H4 (cell line): ENCODE data around the gene ARMH1. TPM values are rescaled to one million over a fixed set of nuclear protein-coding genes. Genes with fewer than 3 reads are reported as not detected.

Experiments used
- total RNA-seq: library from RNA; depleted of rRNA; stranded (reverse); fragments of >200 nt; shearing (Covaris generic); gene quantifications from 2 replicates; pipeline ENCODE4 v1.2.3, GENCODE V29; 2014; rRNA removed

Gene ARMH1
- total RNA-seq, 1 experiment from 2014 or later: not detected

Other genes starting within 250 kb of the ARMH1 start
- 11.3 and 18.4 TPM in 2 replicates for gene TMEM53, start 233 bp upstream of the ARMH1 start, total RNA-seq
- not detected in 2 replicates for gene RNU5D-1, start 56.5 kb downstream of the ARMH1 start, total RNA-seq
- 81.8 and 82.2 TPM in 2 replicates for gene KIF2C, start 65.1 kb downstream of the ARMH1 start, total RNA-seq
- gene RPS8, start 100.8 kb downstream of the ARMH1 start, total RNA-seq: 4,339 and 5,019 TPM in 2 replicates
- gene BEST4, start 113.5 kb downstream of the ARMH1 start, total RNA-seq: not detected in 2 replicates
- gene PLK3, start 125.7 kb downstream of the ARMH1 start, total RNA-seq: 1.3 and 4.6 TPM in 2 replicates
- gene DYNLT4, start 132.6 kb downstream of the ARMH1 start, total RNA-seq: 0.12 TPM in 1 of 2 replicates, not detected in the other
- gene BTBD19, start 133.8 kb downstream of the ARMH1 start, total RNA-seq: 2.5 and 2.6 TPM in 2 replicates
- gene PTCH2, start 168.5 kb downstream of the ARMH1 start, total RNA-seq: 0.10 TPM in 1 of 2 replicates, not detected in the other